HepG2 (cell line): ENCODE measurements around the gene PMM2. TPM values are rescaled to one million over a fixed set of nuclear protein-coding genes. Genes with fewer than 3 reads are reported as not detected.

Source experiments
- DPF2 ChIP-seq: sonication (generic); formaldehyde crosslinking; IDR thresholded peaks from 2 replicates; pipeline ENCODE4 v1.4.0; 2020; ENCODE audit warnings: mild to moderate bottlenecking, low read depth, missing genetic modification reagents, borderline replicate concordance
- FOXK1 ChIP-seq: sonication (generic); formaldehyde crosslinking; IDR thresholded peaks from 2 replicates; pipeline ENCODE4 v1.4.0; 2020; ENCODE audit warnings: low read depth, missing genetic modification reagents, borderline replicate concordance
- MEIS2 ChIP-seq: sonication (generic); formaldehyde crosslinking; IDR thresholded peaks from 2 replicates; pipeline ENCODE4 v1.9.0; 2021; ENCODE audit warnings: mild to moderate bottlenecking, missing genetic modification reagents
- SOX5 ChIP-seq: IDR thresholded peaks from 2 replicates; pipeline ENCODE4 v1.6.1; 2016; ENCODE audit warnings: borderline replicate concordance
- TFE3 ChIP-seq: IDR thresholded peaks from 2 replicates; pipeline ENCODE4 v1.6.1; 2016
- ZBED4 ChIP-seq: sonication (generic); formaldehyde crosslinking; IDR thresholded peaks from 2 replicates; pipeline ENCODE4 v1.4.0; 2020; ENCODE audit warnings: missing genetic modification reagents, borderline replicate concordance
- ZFX ChIP-seq: sonication (generic); formaldehyde crosslinking; IDR thresholded peaks from 2 replicates; pipeline ENCODE4 v1.4.0; 2020; ENCODE audit warnings: mild to moderate bottlenecking, low read depth, missing genetic modification reagents, moderate library complexity
- ZMYM4 ChIP-seq: sonication (generic); formaldehyde crosslinking; IDR thresholded peaks from 2 replicates; pipeline ENCODE4 v1.8.1; 2023; ENCODE audit warnings: mild to moderate bottlenecking, missing genetic modification reagents
- ZNF547 ChIP-seq: sonication (generic); formaldehyde crosslinking; IDR thresholded peaks from 2 replicates; pipeline ENCODE4 v1.5.1; 2020; ENCODE audit warnings: mild to moderate bottlenecking, missing genetic modification reagents
- ZNF781 ChIP-seq: sonication (generic); formaldehyde crosslinking; IDR thresholded peaks from 2 replicates; pipeline ENCODE4 v1.5.1; 2020; ENCODE audit warnings: borderline replicate concordance, mild to moderate bottlenecking, missing genetic modification reagents; ENCODE audit errors: not compliant biosample characterization
- polyA plus RNA-seq, 8 experiments: library from polyadenylated mRNA; depleted of rRNA in 3 of 8; stranded (reverse) in 7 of 8; unstranded in 1 of 8; fragments of >200 nt; fragmentation: Illumina TruSeq in 4 of 8; extraction: Trizol in 4 of 8; gene quantifications; 2 replicates each; pipeline versions ENCODE4 v1.2.1 to v1.2.3, GENCODE V29; 2011 to 2016; ENCODE audit warnings: low read depth in 4 of 8, missing spikeins in 1 of 8, mixed read lengths in 1 of 8; ENCODE audit not compliant: insufficient read depth in 1 of 8
- total RNA-seq, 5 experiments: library from RNA; depleted of rRNA; stranded (reverse); fragments of >200 nt; fragmentation: Illumina TruSeq; extraction: Trizol; gene quantifications; 2 replicates each; pipeline ENCODE4 v1.2.3, GENCODE V29; 2016; ENCODE audit warnings: low read depth in 1 of 5
- TF ChIP-seq, protein P1 (sequence below): sonication (generic); formaldehyde crosslinking; IDR thresholded peaks from 2 replicates; pipeline ENCODE4 v1.5.1; 2020; ENCODE audit warnings: missing genetic modification reagents, mild to moderate bottlenecking, borderline replicate concordance
- TF ChIP-seq, protein P2 (sequence below): sonication (generic); formaldehyde crosslinking; IDR thresholded peaks from 2 replicates; pipeline ENCODE4 v1.4.0; 2020; ENCODE audit warnings: missing genetic modification reagents, borderline replicate concordance
- TF ChIP-seq, protein P3 (sequence below): IDR thresholded peaks from 2 replicates; pipeline ENCODE4 v1.6.1; 2018; ENCODE audit warnings: missing genetic modification reagents, mild to moderate bottlenecking, missing compliant biosample characterization
- TF ChIP-seq, protein P4 (sequence below): sonication (generic); formaldehyde crosslinking; IDR thresholded peaks from 2 replicates; pipeline ENCODE4 v1.8.0; 2022; ENCODE audit warnings: low read depth, missing genetic modification reagents

Gene PMM2
- total and polyA plus RNA-seq, 2 of the 13 experiments (the other 11 are each of a cell fraction or from before 2014, with no cell fraction given) = 52.2 to 93.7 TPM

- TF ChIP-seq TFE3 (CRISPR knock-in tag) (0 out of 2 replicates have a peak, but pooled peaks have one; percentile 47), ZFX (CRISPR knock-in tag) (peak; percentile 56; the same call in 1 of the 2 replicates), ZBED4 (0 out of 2 replicates have a peak, but pooled peaks have one; percentile 34), SOX5 (CRISPR knock-in tag) (no peak; the same call in 1 of the 2 replicates), DPF2 (CRISPR knock-in tag) (no peak), MEIS2 (CRISPR knock-in tag) (0 out of 2 replicates have a peak, but pooled peaks have one; percentile 51), ZNF547 (CRISPR knock-in tag) (0 out of 2 replicates have a peak, but pooled peaks have one; percentile 16), ZNF781 (peak; percentile 62), FOXK1 (CRISPR knock-in tag) (peak; percentile 63; the same call in 1 of the 2 replicates), ZMYM4 (no peak)
- TF ChIP-seq, protein P1, sequence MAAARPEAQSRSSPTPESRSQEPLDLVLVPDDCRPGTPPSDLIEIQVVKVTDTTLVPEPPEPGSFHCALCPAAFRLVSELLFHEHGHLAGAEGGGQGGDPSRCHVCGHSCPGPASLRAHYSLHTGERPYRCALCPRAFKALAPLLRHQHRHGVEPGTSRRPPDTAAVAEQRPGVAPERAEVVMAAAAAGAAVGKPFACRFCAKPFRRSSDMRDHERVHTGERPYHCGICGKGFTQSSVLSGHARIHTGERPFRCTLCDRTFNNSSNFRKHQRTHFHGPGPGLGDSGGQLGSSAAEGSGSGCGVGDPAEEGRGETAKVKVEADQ (CRISPR knock-in tag) = 0 out of 2 replicates have a peak, but pooled peaks have one; percentile 34
- TF ChIP-seq, protein P2, sequence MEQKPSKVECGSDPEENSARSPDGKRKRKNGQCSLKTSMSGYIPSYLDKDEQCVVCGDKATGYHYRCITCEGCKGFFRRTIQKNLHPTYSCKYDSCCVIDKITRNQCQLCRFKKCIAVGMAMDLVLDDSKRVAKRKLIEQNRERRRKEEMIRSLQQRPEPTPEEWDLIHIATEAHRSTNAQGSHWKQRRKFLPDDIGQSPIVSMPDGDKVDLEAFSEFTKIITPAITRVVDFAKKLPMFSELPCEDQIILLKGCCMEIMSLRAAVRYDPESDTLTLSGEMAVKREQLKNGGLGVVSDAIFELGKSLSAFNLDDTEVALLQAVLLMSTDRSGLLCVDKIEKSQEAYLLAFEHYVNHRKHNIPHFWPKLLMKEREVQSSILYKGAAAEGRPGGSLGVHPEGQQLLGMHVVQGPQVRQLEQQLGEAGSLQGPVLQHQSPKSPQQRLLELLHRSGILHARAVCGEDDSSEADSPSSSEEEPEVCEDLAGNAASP (CRISPR knock-in tag) = peak; percentile 29; the same call in 1 of the 2 replicates
- TF ChIP-seq, protein P3, sequence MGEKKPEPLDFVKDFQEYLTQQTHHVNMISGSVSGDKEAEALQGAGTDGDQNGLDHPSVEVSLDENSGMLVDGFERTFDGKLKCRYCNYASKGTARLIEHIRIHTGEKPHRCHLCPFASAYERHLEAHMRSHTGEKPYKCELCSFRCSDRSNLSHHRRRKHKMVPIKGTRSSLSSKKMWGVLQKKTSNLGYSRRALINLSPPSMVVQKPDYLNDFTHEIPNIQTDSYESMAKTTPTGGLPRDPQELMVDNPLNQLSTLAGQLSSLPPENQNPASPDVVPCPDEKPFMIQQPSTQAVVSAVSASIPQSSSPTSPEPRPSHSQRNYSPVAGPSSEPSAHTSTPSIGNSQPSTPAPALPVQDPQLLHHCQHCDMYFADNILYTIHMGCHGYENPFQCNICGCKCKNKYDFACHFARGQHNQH (CRISPR knock-in tag) = peak; percentile 31; the same call in 1 of the 2 replicates
- TF ChIP-seq, protein P4, sequence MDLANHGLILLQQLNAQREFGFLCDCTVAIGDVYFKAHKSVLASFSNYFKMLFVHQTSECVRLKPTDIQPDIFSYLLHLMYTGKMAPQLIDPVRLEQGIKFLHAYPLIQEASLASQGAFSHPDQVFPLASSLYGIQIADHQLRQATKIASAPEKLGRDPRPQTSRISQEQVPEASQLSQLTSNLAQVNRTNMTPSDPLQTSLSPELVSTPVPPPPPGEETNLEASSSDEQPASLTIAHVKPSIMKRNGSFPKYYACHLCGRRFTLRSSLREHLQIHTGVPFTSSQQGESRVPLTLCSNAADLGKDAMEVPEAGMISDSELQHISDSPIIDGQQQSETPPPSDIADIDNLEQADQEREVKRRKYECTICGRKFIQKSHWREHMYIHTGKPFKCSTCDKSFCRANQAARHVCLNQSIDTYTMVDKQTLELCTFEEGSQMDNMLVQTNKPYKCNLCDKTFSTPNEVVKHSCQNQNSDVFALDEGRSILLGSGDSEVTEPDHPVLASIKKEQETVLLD (CRISPR knock-in tag) = no peak
These were observed 75.6 kb downstream of the PMM2 start (continued) for GRCh38 chr16:8872967-8873865.
